ENCODE data around the gene ADGRG6. TPM values are rescaled to one million over a fixed set of nuclear protein-coding genes. Genes with fewer than 3 reads are reported as not detected.

Gene ADGRG6
- polyA plus RNA-seq, 1 of the 3 experiments (the other 2 are of a cell fraction) = 61.5 TPM

DNA sequence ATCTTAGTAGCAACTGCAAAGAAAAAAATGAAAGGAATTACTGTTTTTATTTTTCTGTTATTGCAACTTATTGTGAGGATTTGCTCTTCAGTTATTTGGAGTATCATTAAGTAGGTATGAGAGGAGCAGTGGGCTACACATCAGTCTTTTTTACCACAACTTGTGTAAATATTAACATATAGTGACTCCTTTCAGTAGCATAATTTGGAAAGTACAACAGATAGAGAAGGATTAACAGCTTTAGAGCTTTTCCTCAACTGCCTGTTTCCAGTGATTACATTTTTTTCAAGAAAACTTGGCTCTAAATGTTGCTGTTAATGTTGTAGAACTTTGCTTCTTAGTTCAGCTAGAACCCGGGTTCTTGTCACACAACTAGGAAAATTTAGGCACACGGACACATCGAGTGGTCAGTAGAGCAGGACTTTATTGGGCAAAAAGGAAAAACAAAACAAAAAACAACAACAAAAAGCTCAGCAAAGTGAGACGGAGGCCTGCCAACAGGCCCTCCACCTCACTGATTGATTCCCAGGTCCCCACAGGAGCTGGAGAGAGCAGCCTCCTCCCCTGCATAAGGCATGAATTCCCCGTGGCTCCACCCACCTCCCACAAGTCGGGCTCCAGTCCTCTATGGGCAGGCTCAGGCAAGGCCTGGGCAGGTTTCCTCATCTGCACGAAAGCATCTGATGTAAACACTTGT is 75.1 kb downstream of the ADGRG6 start:
- WGBS (ENCODE audit: low lambda C conversion rate) = 15% methylated on average over 7 of the region's 7 CpGs
- Histone ChIP-seq H3F3A (replicated peaks; ENCODE audit: insufficient read depth) (peaks cover 75% of the 10 kb centered on the region), H3K9ac (peak overlapping the region; percentile 46; the same call in 1 of the 2 replicates), H2AFZ (ENCODE audit: low read depth) (peak overlapping the region; percentile 36; the same call in 1 of the 2 replicates), H3K27me3 (ENCODE audit: insufficient read depth) (no peaks in the 10 kb centered on the region), H3K4me1 (ENCODE audit: control insufficient read depth in 1 of 2, insufficient read depth in 2 of 2, low read depth in 1 of 2, low read length in 1 of 2) (peaks cover 0 to 32% of the 10 kb centered on the region in 2 experiments; a peak in 3 of 4 replicates), H3K36me3 (replicated peaks in 1 of 2; ENCODE audit: control insufficient read depth in 1 of 2, insufficient read depth in 2 of 2, low read length in 1 of 2) (peaks cover 7 to 10% of the 10 kb centered on the region in 2 experiments), H3K4me2 (peak overlapping the region; percentile 25; the same call in 1 of the 2 replicates), H3K79me2 (ENCODE audit: insufficient read depth) (peaks cover 79% of the 10 kb centered on the region), H3K9me2 (no peaks in the 10 kb centered on the region), H4K20me1 (ENCODE audit: insufficient read depth) (no peaks in the 10 kb centered on the region), H3K4me3 (ENCODE audit: low read depth in 2 of 2, low read length in 1 of 2) (no peak overlapping the region), H3K27ac (ENCODE audit: low read depth in 2 of 2, low read length in 1 of 2) (peak overlapping the region; percentile 93 to 99), H3K9me3 (no peaks in the 10 kb centered on the region)
- CTCF ChIA-PET = interaction anchor here (1.2 kb wide), 1 partner anchor 17 kb away, joined by 3 read pairs; no protein-coding TSS in a partner anchor
- no peak for DNase-seq
- TF ChIP-seq ELF1 (IDR thresholded peaks at IDR 0.05) (no peak), RXRA (IDR thresholded peaks at IDR 0.05; ENCODE audit: borderline replicate concordance, low read depth) (no peak), GABPA (IDR thresholded peaks at IDR 0.05; ENCODE audit: low read depth) (no peak), GATA2 (CRISPR knock-in tag; IDR thresholded peaks at IDR 0.05) (no peak), JUND (IDR thresholded peaks at IDR 0.05) (0 out of 2 replicates have a peak, but pooled peaks have one; percentile 0), RAD21 (IDR thresholded peaks at IDR 0.05; ENCODE audit: low read length) (no peak), NFIC (IDR thresholded peaks at IDR 0.05; ENCODE audit: borderline replicate concordance) (no peak), FOXM1 (IDR thresholded peaks at IDR 0.05; ENCODE audit: low read depth) (no peak), FOXJ3 (CRISPR knock-in tag; IDR thresholded peaks at IDR 0.05) (no peak), EP300 (IDR thresholded peaks at IDR 0.05; ENCODE audit: borderline replicate concordance in 1 of 2, low read depth in 1 of 2, low read length in 1 of 2) (no peak), MEF2A (IDR thresholded peaks at IDR 0.05; ENCODE audit: borderline replicate concordance, low read depth) (no peak), YY1 (IDR thresholded peaks at IDR 0.05; ENCODE audit: low read depth) (no peak), POLR2AphosphoS5 (IDR thresholded peaks at IDR 0.05; ENCODE audit: low read depth, low read length) (peak; percentile 52; the same call in 1 of the 2 replicates), RCOR1 (IDR thresholded peaks at IDR 0.05; ENCODE audit: low read length) (no peak), TAF1 (IDR thresholded peaks at IDR 0.05; ENCODE audit: borderline replicate concordance, low read depth, low read length) (peak; percentile 35; the same call in 1 of the 2 replicates)
- TF ChIP-seq, protein P1, sequence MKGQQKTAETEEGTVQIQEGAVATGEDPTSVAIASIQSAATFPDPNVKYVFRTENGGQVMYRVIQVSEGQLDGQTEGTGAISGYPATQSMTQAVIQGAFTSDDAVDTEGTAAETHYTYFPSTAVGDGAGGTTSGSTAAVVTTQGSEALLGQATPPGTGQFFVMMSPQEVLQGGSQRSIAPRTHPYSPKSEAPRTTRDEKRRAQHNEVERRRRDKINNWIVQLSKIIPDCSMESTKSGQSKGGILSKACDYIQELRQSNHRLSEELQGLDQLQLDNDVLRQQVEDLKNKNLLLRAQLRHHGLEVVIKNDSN (IDR thresholded peaks at IDR 0.05; ENCODE audit: borderline replicate concordance, low read depth) = no peak
- TF ChIP-seq, protein P2, sequence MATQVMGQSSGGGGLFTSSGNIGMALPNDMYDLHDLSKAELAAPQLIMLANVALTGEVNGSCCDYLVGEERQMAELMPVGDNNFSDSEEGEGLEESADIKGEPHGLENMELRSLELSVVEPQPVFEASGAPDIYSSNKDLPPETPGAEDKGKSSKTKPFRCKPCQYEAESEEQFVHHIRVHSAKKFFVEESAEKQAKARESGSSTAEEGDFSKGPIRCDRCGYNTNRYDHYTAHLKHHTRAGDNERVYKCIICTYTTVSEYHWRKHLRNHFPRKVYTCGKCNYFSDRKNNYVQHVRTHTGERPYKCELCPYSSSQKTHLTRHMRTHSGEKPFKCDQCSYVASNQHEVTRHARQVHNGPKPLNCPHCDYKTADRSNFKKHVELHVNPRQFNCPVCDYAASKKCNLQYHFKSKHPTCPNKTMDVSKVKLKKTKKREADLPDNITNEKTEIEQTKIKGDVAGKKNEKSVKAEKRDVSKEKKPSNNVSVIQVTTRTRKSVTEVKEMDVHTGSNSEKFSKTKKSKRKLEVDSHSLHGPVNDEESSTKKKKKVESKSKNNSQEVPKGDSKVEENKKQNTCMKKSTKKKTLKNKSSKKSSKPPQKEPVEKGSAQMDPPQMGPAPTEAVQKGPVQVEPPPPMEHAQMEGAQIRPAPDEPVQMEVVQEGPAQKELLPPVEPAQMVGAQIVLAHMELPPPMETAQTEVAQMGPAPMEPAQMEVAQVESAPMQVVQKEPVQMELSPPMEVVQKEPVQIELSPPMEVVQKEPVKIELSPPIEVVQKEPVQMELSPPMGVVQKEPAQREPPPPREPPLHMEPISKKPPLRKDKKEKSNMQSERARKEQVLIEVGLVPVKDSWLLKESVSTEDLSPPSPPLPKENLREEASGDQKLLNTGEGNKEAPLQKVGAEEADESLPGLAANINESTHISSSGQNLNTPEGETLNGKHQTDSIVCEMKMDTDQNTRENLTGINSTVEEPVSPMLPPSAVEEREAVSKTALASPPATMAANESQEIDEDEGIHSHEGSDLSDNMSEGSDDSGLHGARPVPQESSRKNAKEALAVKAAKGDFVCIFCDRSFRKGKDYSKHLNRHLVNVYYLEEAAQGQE (IDR thresholded peaks at IDR 0.05; ENCODE audit: low read depth, low read length) = no peak
- TF ChIP-seq, protein P3, sequence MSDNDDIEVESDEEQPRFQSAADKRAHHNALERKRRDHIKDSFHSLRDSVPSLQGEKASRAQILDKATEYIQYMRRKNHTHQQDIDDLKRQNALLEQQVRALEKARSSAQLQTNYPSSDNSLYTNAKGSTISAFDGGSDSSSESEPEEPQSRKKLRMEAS (IDR thresholded peaks at IDR 0.05; ENCODE audit: low read depth) = no peak
- TF ChIP-seq, protein P4, sequence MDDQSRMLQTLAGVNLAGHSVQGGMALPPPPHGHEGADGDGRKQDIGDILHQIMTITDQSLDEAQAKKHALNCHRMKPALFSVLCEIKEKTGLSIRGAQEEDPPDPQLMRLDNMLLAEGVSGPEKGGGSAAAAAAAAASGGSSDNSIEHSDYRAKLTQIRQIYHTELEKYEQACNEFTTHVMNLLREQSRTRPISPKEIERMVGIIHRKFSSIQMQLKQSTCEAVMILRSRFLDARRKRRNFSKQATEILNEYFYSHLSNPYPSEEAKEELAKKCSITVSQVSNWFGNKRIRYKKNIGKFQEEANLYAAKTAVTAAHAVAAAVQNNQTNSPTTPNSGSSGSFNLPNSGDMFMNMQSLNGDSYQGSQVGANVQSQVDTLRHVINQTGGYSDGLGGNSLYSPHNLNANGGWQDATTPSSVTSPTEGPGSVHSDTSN (IDR thresholded peaks at IDR 0.05) = no peak; the same call in 1 of the 2 replicates
- TF ChIP-seq, protein P5, sequence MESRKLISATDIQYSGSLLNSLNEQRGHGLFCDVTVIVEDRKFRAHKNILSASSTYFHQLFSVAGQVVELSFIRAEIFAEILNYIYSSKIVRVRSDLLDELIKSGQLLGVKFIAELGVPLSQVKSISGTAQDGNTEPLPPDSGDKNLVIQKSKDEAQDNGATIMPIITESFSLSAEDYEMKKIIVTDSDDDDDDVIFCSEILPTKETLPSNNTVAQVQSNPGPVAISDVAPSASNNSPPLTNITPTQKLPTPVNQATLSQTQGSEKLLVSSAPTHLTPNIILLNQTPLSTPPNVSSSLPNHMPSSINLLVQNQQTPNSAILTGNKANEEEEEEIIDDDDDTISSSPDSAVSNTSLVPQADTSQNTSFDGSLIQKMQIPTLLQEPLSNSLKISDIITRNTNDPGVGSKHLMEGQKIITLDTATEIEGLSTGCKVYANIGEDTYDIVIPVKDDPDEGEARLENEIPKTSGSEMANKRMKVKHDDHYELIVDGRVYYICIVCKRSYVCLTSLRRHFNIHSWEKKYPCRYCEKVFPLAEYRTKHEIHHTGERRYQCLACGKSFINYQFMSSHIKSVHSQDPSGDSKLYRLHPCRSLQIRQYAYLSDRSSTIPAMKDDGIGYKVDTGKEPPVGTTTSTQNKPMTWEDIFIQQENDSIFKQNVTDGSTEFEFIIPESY (IDR thresholded peaks at IDR 0.05; ENCODE audit: borderline replicate concordance, low read depth) = no peak
- POLR2A ChIA-PET = no interaction called here
